ENCODE data around the gene CNTLN.

Gene CNTLN

GRCh38 chr9:17423681-17424011 lies 288.8 kb downstream of the CNTLN start:
- H3K27me3 ChIP-seq (ENCODE audit: insufficient read depth, low read length): no peaks in the 10 kb centered on the region

GRCh38 chr9:17425384-17425783 lies 290.5 kb downstream of the CNTLN start:
- H2AFZ ChIP-seq (ENCODE audit: low read length): no peak overlapping the region
- no peaks in the 10 kb centered on the region for H3K9me3 ChIP-seq (ENCODE audit: low read length)
- H3K79me2 ChIP-seq (ENCODE audit: insufficient read depth, low read length): no peaks in the 10 kb centered on the region
- H4K20me1 ChIP-seq (ENCODE audit: insufficient read depth, low read length): no peaks in the 10 kb centered on the region
- H3K9ac ChIP-seq (ENCODE audit: low read length): no peak overlapping the region
- H3F3A ChIP-seq (ENCODE audit: insufficient read depth, low read length): no peaks in the 10 kb centered on the region
- H3K27me3 ChIP-seq (ENCODE audit: insufficient read depth, low read length): no peaks in the 10 kb centered on the region
- no peaks in the 10 kb centered on the region for H3K4me1 ChIP-seq (ENCODE audit: insufficient read depth, low read length, severe bottlenecking)
- no peaks in the 10 kb centered on the region for H3K9me2 ChIP-seq (ENCODE audit: low read depth, low read length)
- TF ChIP-seq EZH2 (IDR thresholded peaks at IDR 0.05; ENCODE audit: borderline replicate concordance, low read length) (no peak), CTCF (IDR thresholded peaks at IDR 0.05; ENCODE audit: low read length) (no peak)
- no peak overlapping the region for H3K4me3 ChIP-seq (ENCODE audit: low read depth, low read length, poor library complexity, severe bottlenecking)
- H3K36me3 ChIP-seq (ENCODE audit: insufficient read depth, low read length): no peaks in the 10 kb centered on the region
- H3K27ac ChIP-seq (ENCODE audit: low read depth, low read length, poor library complexity, severe bottlenecking): no peak overlapping the region
- H3K4me2 ChIP-seq (ENCODE audit: low read length): no peak overlapping the region

More at GRCh38 chr9:17423681-17424011, 288.8 kb downstream of the CNTLN start:
- Histone ChIP-seq H3K9ac (ENCODE audit: low read length) (no peak overlapping the region), H3K27ac (ENCODE audit: low read depth, low read length, poor library complexity, severe bottlenecking) (no peak overlapping the region), H3K9me2 (ENCODE audit: low read depth, low read length) (no peaks in the 10 kb centered on the region), H3K9me3 (ENCODE audit: low read length) (no peaks in the 10 kb centered on the region), H3K36me3 (ENCODE audit: insufficient read depth, low read length) (no peaks in the 10 kb centered on the region), H4K20me1 (ENCODE audit: insufficient read depth, low read length) (no peaks in the 10 kb centered on the region), H3K79me2 (ENCODE audit: insufficient read depth, low read length) (no peaks in the 10 kb centered on the region), H2AFZ (ENCODE audit: low read length) (no peak overlapping the region), H3K4me2 (ENCODE audit: low read length) (no peak overlapping the region), H3K4me1 (ENCODE audit: insufficient read depth, low read length, severe bottlenecking) (no peaks in the 10 kb centered on the region), H3K4me3 (ENCODE audit: low read depth, low read length, poor library complexity, severe bottlenecking) (no peak overlapping the region), H3F3A (ENCODE audit: insufficient read depth, low read length) (no peaks in the 10 kb centered on the region)
- no peak for TF ChIP-seq EZH2 (IDR thresholded peaks at IDR 0.05; ENCODE audit: borderline replicate concordance, low read length)

GRCh38 chr9:17433526-17433925 lies 298.7 kb downstream of the CNTLN start:
- H3F3A ChIP-seq (ENCODE audit: insufficient read depth, low read length): no peaks in the 10 kb centered on the region
- no peaks in the 10 kb centered on the region for H3K27me3 ChIP-seq (ENCODE audit: insufficient read depth, low read length)
- H3K27ac ChIP-seq (ENCODE audit: low read depth, low read length, poor library complexity, severe bottlenecking): no peak overlapping the region
- H4K20me1 ChIP-seq (ENCODE audit: insufficient read depth, low read length): no peaks in the 10 kb centered on the region
- no peaks in the 10 kb centered on the region for H3K4me1 ChIP-seq (ENCODE audit: insufficient read depth, low read length, severe bottlenecking)
- no peak overlapping the region for H3K9ac ChIP-seq (ENCODE audit: low read length)
- H3K36me3 ChIP-seq (ENCODE audit: insufficient read depth, low read length): no peaks in the 10 kb centered on the region
- H3K79me2 ChIP-seq (ENCODE audit: insufficient read depth, low read length): no peaks in the 10 kb centered on the region
- TF ChIP-seq CTCF (IDR thresholded peaks at IDR 0.05; ENCODE audit: low read length) (no peak), EZH2 (IDR thresholded peaks at IDR 0.05; ENCODE audit: borderline replicate concordance, low read length) (no peak)
- H3K9me2 ChIP-seq (ENCODE audit: low read depth, low read length): no peaks in the 10 kb centered on the region
- no peaks in the 10 kb centered on the region for H3K9me3 ChIP-seq (ENCODE audit: low read length)
- H3K4me3 ChIP-seq (ENCODE audit: low read depth, low read length, poor library complexity, severe bottlenecking): no peak overlapping the region
- no peak overlapping the region for H2AFZ ChIP-seq (ENCODE audit: low read length)
- H3K4me2 ChIP-seq (ENCODE audit: low read length): no peak overlapping the region

GRCh38 chr9:17436854-17437253 lies 302.0 kb downstream of the CNTLN start:
- no peak overlapping the region for H2AFZ ChIP-seq (ENCODE audit: low read length)
- H3K4me2 ChIP-seq (ENCODE audit: low read length): no peak overlapping the region
- H3K79me2 ChIP-seq (ENCODE audit: insufficient read depth, low read length): no peaks in the 10 kb centered on the region
- no peak overlapping the region for H3K4me3 ChIP-seq (ENCODE audit: low read depth, low read length, poor library complexity, severe bottlenecking)
- H3K9me2 ChIP-seq (ENCODE audit: low read depth, low read length): no peaks in the 10 kb centered on the region
- H3K36me3 ChIP-seq (ENCODE audit: insufficient read depth, low read length): no peaks in the 10 kb centered on the region
- no peaks in the 10 kb centered on the region for H3F3A ChIP-seq (ENCODE audit: insufficient read depth, low read length)
- H4K20me1 ChIP-seq (ENCODE audit: insufficient read depth, low read length): no peaks in the 10 kb centered on the region
- no peaks in the 10 kb centered on the region for H3K9me3 ChIP-seq (ENCODE audit: low read length)
- no peak for TF ChIP-seq EZH2 (IDR thresholded peaks at IDR 0.05; ENCODE audit: borderline replicate concordance, low read length)
- TF ChIP-seq CTCF (IDR thresholded peaks at IDR 0.05; ENCODE audit: low read length): no peak
- H3K4me1 ChIP-seq (ENCODE audit: insufficient read depth, low read length, severe bottlenecking): no peaks in the 10 kb centered on the region
- H3K27ac ChIP-seq (ENCODE audit: low read depth, low read length, poor library complexity, severe bottlenecking): no peak overlapping the region
- no peak overlapping the region for H3K9ac ChIP-seq (ENCODE audit: low read length)
- H3K27me3 ChIP-seq (ENCODE audit: insufficient read depth, low read length): no peaks in the 10 kb centered on the region

Data from OCI-LY1 (cell line).